H1 (cell line): ENCODE data around the gene TMEM117. TPM values are rescaled to one million over a fixed set of nuclear protein-coding genes. Genes with fewer than 3 reads are reported as not detected.
A peak's percentile ranks its signal among the peaks of the same experiment; 100 is the strongest.

ENCODE experiments used
- CTCF ChIA-PET: fragments of 300-600 bp; sonication (Branson Sonifier 250); formaldehyde crosslinking; loops from one replicate; lab custom pipeline; 2021; ENCODE audit not compliant: partially characterized antibody; lab: Charles Lee
- POLR2A ChIA-PET: fragments of 300-600 bp; sonication (Branson Sonifier 250); formaldehyde crosslinking; loops from one replicate; lab custom pipeline; 2021; ENCODE audit warnings: inconsistent platforms; ENCODE audit not compliant: partially characterized antibody; lab: Charles Lee
- DNase-seq, 2 experiments: peaks; one replicate each; pipeline versions ENCODE4 v3.0.0 to v3.0.0-alpha.2; 2010 to 2022; ENCODE audit warnings: low spot score in 2 of 2, low read depth in 1 of 2, mixed read lengths in 1 of 2
- FAIRE-seq: peaks from 2 replicates; lab custom pipeline; 2011; peaks lifted over from hg19 to GRCh38; lab: Jason Lieb, UNC
- H2AFZ ChIP-seq: 2 replicates; pipeline ENCODE4 v1.8.1; 2012; ENCODE audit warnings: low read length, inconsistent platforms
- H2AK5ac ChIP-seq: 2 replicates; pipeline ENCODE4 v1.6.1; 2013; ENCODE audit warnings: low read depth, low read length
- H2BK120ac ChIP-seq: replicated peaks from 2 replicates; pipeline ENCODE3; 2013; ENCODE audit warnings: low read depth, low read length, inconsistent platforms
- H2BK12ac ChIP-seq: 2 replicates; pipeline ENCODE4 v1.6.1; 2013; ENCODE audit warnings: low read depth, low read length
- H2BK15ac ChIP-seq: 2 replicates; pipeline ENCODE4 v1.6.1; 2013; ENCODE audit warnings: low read length
- H2BK20ac ChIP-seq: 2 replicates; pipeline ENCODE4 v1.6.1; 2013; ENCODE audit warnings: low read length
- H2BK5ac ChIP-seq: 2 replicates; pipeline ENCODE4 v1.6.1; 2013; ENCODE audit warnings: low read depth, low read length
- H3K14ac ChIP-seq: 2 replicates; pipeline ENCODE4 v1.6.1; 2013; ENCODE audit warnings: inconsistent platforms; ENCODE audit not compliant: insufficient read length
- H3K18ac ChIP-seq: 2 replicates; pipeline ENCODE4 v1.6.1; 2013; ENCODE audit warnings: low read length; ENCODE audit errors: extremely low read depth
- H3K23ac ChIP-seq: 2 replicates; pipeline ENCODE4 v1.6.1; 2013; ENCODE audit warnings: inconsistent platforms; ENCODE audit not compliant: insufficient read length
- H3K23me2 ChIP-seq: 2 replicates; pipeline ENCODE4 v1.6.1; 2013; ENCODE audit warnings: low read depth, low read length
- H3K27ac ChIP-seq: 2 replicates; pipeline ENCODE4 v1.6.1; 2011; ENCODE audit warnings: low read depth, low read length, inconsistent platforms
- H3K27me3 ChIP-seq, 4 experiments: replicated peaks in 1 of 4; 1 replicate in 1 of 4; 2 replicates in 3 of 4; pipeline versions ENCODE4 v1.6.1 to v1.8.1; 2011 to 2013; ENCODE audit warnings: low read length in 3 of 4, mild to moderate bottlenecking in 3 of 4, inconsistent platforms in 2 of 4, mixed read lengths in 2 of 4, moderate library complexity in 1 of 4; ENCODE audit not compliant: control insufficient read depth in 3 of 4, insufficient read depth in 3 of 4; ENCODE audit errors: extremely low read depth in 1 of 4
- H3K36me3 ChIP-seq, 4 experiments: 2 replicates each; pipeline versions ENCODE4 v1.6.1 to v1.8.1; 2011 to 2013; ENCODE audit warnings: mild to moderate bottlenecking in 4 of 4, low read length in 3 of 4, moderate library complexity in 2 of 4, control low read depth in 1 of 4, inconsistent platforms in 1 of 4; ENCODE audit not compliant: insufficient read depth in 4 of 4, control insufficient read depth in 2 of 4
- H3K4ac ChIP-seq: replicated peaks from 2 replicates; pipeline ENCODE3; 2013; ENCODE audit warnings: low read length, low read depth, mixed read lengths, inconsistent platforms; ENCODE audit not compliant: insufficient read length
- H3K4me1 ChIP-seq, 4 experiments: replicated peaks in 1 of 4; 1 replicate in 1 of 4; 2 replicates in 3 of 4; pipeline versions ENCODE4 v1.6.1 to v1.8.1; 2011 to 2013; ENCODE audit warnings: low read length in 3 of 4, inconsistent platforms in 2 of 4, mixed read lengths in 1 of 4; ENCODE audit not compliant: insufficient read depth in 4 of 4, control insufficient read depth in 3 of 4
- H3K4me2 ChIP-seq, 2 experiments: 2 replicates each; pipeline versions ENCODE4 v1.6.1 to v1.8.1; 2011 to 2013; ENCODE audit warnings: low read depth in 2 of 2, low read length in 2 of 2, control low read depth in 1 of 2, inconsistent platforms in 1 of 2, mild to moderate bottlenecking in 1 of 2; ENCODE audit not compliant: insufficient read depth in 1 of 2
- H3K4me3 ChIP-seq, 4 experiments: fragments of 200-600, 300-600 bp in 1 of 4; sonication (generic), shearing (Covaris generic), sonication (Bioruptor Twin) in 1 of 4; 2 replicates each; pipeline versions ENCODE4 v1.5.1 to v1.8.1; 2011 to 2016; ENCODE audit warnings: low read length in 4 of 4, low read depth in 3 of 4, control low read depth in 2 of 4, inconsistent platforms in 2 of 4, mild to moderate bottlenecking in 2 of 4, mixed read lengths in 1 of 4, moderate library complexity in 1 of 4; ENCODE audit not compliant: insufficient read depth in 2 of 4; ENCODE audit errors: extremely low read depth in 1 of 4
- H3K56ac ChIP-seq: replicated peaks from 2 replicates; pipeline ENCODE3; 2013; ENCODE audit warnings: low read depth, mild to moderate bottlenecking, mixed read lengths, low read length, inconsistent platforms; ENCODE audit not compliant: insufficient read length
- H3K79me1 ChIP-seq: 2 replicates; pipeline ENCODE4 v1.6.1; 2013; ENCODE audit warnings: low read depth, low read length, control low read depth
- H3K79me2 ChIP-seq, 2 experiments: 2 replicates each; pipeline versions ENCODE4 v1.6.1 to v1.8.1; 2012 to 2013; ENCODE audit warnings: low read length in 2 of 2, mild to moderate bottlenecking in 2 of 2, inconsistent platforms in 1 of 2; ENCODE audit not compliant: insufficient read depth in 2 of 2, control insufficient read depth in 1 of 2
- H3K9ac ChIP-seq, 4 experiments: replicated peaks in 1 of 4; 1 replicate in 1 of 4; 2 replicates in 3 of 4; pipeline versions ENCODE4 v1.6.1 to v1.8.1; 2011 to 2013; ENCODE audit warnings: low read depth in 3 of 4, low read length in 3 of 4, control low read depth in 2 of 4, mild to moderate bottlenecking in 2 of 4, moderate library complexity in 2 of 4, inconsistent platforms in 1 of 4; ENCODE audit errors: extremely low read depth in 1 of 4
- H3K9me3 ChIP-seq, 2 experiments: 2 replicates each; pipeline versions ENCODE4 v1.6.1 to v1.8.1; 2012 to 2013; ENCODE audit warnings: mild to moderate bottlenecking in 2 of 2, moderate library complexity in 2 of 2, control low read depth in 1 of 2, inconsistent platforms in 1 of 2, low read depth in 1 of 2, low read length in 1 of 2, mixed read lengths in 1 of 2; ENCODE audit not compliant: insufficient read depth in 2 of 2
- H4K20me1 ChIP-seq, 2 experiments: replicated peaks in 1 of 2; 2 replicates each; pipeline versions ENCODE3 to v1.8.1; 2011 to 2013; ENCODE audit warnings: inconsistent platforms in 2 of 2, low read length in 2 of 2, mild to moderate bottlenecking in 1 of 2; ENCODE audit not compliant: insufficient read depth in 2 of 2, control insufficient read depth in 1 of 2
- H4K5ac ChIP-seq: 2 replicates; pipeline ENCODE4 v1.6.1; 2013; ENCODE audit warnings: low read length, low read depth, mixed read lengths, inconsistent platforms; ENCODE audit not compliant: insufficient read length
- H4K8ac ChIP-seq: 2 replicates; pipeline ENCODE4 v1.8.0; 2013; ENCODE audit warnings: mild to moderate bottlenecking, moderate library complexity, low read length, inconsistent platforms; ENCODE audit not compliant: insufficient read depth; ENCODE audit errors: extremely low read depth
- H4K91ac ChIP-seq: replicated peaks from 2 replicates; pipeline ENCODE3; 2013; ENCODE audit warnings: low read length, mixed read lengths, inconsistent platforms; ENCODE audit not compliant: insufficient read length
- BACH1 ChIP-seq: IDR thresholded peaks from 2 replicates; pipeline ENCODE4 v1.6.1; 2012; ENCODE audit warnings: low read length, improper control_type of control experiment
- FOSL1 ChIP-seq: IDR thresholded peaks from 2 replicates; pipeline ENCODE4 v1.6.1; 2011; ENCODE audit warnings: mild to moderate bottlenecking, low read depth, low read length, moderate library complexity; ENCODE audit not compliant: insufficient read depth
- TCF12 ChIP-seq: IDR thresholded peaks from 2 replicates; pipeline ENCODE4 v1.6.1; 2011; ENCODE audit warnings: low read depth, mild to moderate bottlenecking, low read length
- WGBS, 2 experiments: shearing (Covaris generic) in 1 of 2; methylation state at CpG; one replicate each; pipeline versions ENCODE4 v1.1.6 to v1.1.7; 2013 to 2015; ENCODE audit warnings: low lambda C conversion rate in 2 of 2, mixed read lengths in 2 of 2, inconsistent platforms in 1 of 2, low coverage in 1 of 2, missing lambda C conversion rate in 1 of 2; ENCODE audit not compliant: insufficient replicate concordance in 2 of 2, insufficient coverage in 1 of 2, insufficient read length in 1 of 2; ENCODE audit errors: extremely low coverage in 1 of 2, missing lambda C conversion rate in 1 of 2; 5-methylcytosine and 5-hydroxymethylcytosine counted together
- polyA plus RNA-seq, 7 experiments: library from polyadenylated mRNA; depleted of rRNA in 3 of 7; stranded (reverse) in 5 of 7; unstranded in 2 of 7; fragments of >200 nt in 5 of 7; fragments of 200-250 nt in 2 of 7; gene quantifications; 1 replicate in 5 of 7; 2 replicates in 1 of 7; 4 replicates in 1 of 7; pipeline versions ENCODE4 v1.2.1 to v1.2.3, GENCODE V29; 2011 to 2013; ENCODE audit warnings: missing spikeins in 2 of 7, mixed read lengths in 2 of 7
- total RNA-seq: library from RNA; stranded (reverse); fragmentation: NEBNext Ultra II Directional; extraction: Animal tissue kit (Norgen Biotek cat#: 25700); gene quantifications from 2 replicates; pipeline ENCODE4 v1.2.1, GENCODE V29; 2021
- TF ChIP-seq, protein P1 (sequence below): IDR thresholded peaks from 2 replicates; pipeline ENCODE4 v1.6.1; 2012; ENCODE audit warnings: inconsistent platforms

The TMEM117 gene
- total and polyA plus RNA-seq, 2 of the 8 experiments (the other 6 are each of a cell fraction or from before 2014, with no cell fraction given): 0.80 to 1.4 TPM

DNA sequence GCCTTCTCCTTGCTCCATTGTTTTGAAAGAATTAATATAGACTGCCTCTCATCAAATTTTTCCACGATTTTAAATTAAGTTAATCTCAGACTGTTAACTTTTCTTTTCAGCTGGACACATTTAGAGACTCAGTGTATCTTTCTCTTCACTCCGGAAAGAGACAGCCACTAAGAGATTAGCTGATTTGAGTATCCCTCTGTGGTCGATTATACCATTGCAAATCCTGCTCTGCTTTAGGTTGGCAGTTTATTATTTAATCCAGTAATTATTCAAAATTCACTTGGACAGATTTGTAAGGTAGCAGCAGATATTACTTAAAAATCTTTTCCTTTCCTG lies 29.2 kb upstream of the TMEM117 start:
- peaks cover 2% of the 10 kb centered on the region; the same call in 1 of the 2 replicates for H3K23me2 ChIP-seq
- H4K8ac ChIP-seq: no peak overlapping the region
- H3K4me3 ChIP-seq: peak overlapping the region; percentile 53 to 98 (median 78)
- peak overlapping the region; percentile 88 for H4K5ac ChIP-seq
- H3K27me3 ChIP-seq: no peaks in the 10 kb centered on the region
- H4K20me1 ChIP-seq: no peaks in the 10 kb centered on the region
- TF ChIP-seq BACH1 (no peak), TCF12 (no peak), FOSL1 (no peak)
- TF ChIP-seq, protein P1, sequence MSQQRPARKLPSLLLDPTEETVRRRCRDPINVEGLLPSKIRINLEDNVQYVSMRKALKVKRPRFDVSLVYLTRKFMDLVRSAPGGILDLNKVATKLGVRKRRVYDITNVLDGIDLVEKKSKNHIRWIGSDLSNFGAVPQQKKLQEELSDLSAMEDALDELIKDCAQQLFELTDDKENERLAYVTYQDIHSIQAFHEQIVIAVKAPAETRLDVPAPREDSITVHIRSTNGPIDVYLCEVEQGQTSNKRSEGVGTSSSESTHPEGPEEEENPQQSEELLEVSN: no peak
- DNase-seq (no peak), FAIRE-seq (no peak)
- H3K23ac ChIP-seq: no peak overlapping the region
- H2AFZ ChIP-seq: peak overlapping the region; percentile 72; the same call in 1 of the 2 replicates
- no peak overlapping the region for H2BK15ac ChIP-seq
- H3K14ac ChIP-seq: no peak overlapping the region
- no peak overlapping the region for H4K91ac ChIP-seq
- no peak overlapping the region for H2BK12ac ChIP-seq
- H3K4me1 ChIP-seq: peaks cover 0 to 3% (median 0%) of the 10 kb centered on the region in 4 experiments; a peak in 1 of 7 replicates
- H3K79me1 ChIP-seq: no peaks in the 10 kb centered on the region
- no peak overlapping the region for H2BK5ac ChIP-seq
- no peak overlapping the region for H3K4ac ChIP-seq
- H3K36me3 ChIP-seq: peaks cover 0 to 20% (median 2%) of the 10 kb centered on the region in 4 experiments; a peak in 2 of 8 replicates
- H2BK120ac ChIP-seq: no peak overlapping the region
- ChIA-PET POLR2A (interaction anchor here (1.2 to 3.3 kb wide), 12 partner anchors 9 to 113 kb away, joined by 3 to 24 read pairs (median 6); partner anchors contain the start of gene TMEM117), CTCF (interaction anchor here (1.0 to 3.9 kb wide), 6 partner anchors 8 to 76 kb away, joined by 3 to 28 read pairs (median 5); no protein-coding TSS in a partner anchor)
- peak overlapping the region; percentile 65 to 71 for H3K4me2 ChIP-seq
- no peaks in the 10 kb centered on the region for H3K9me3 ChIP-seq
- H2BK20ac ChIP-seq: no peak overlapping the region
- H3K27ac ChIP-seq: peak overlapping the region; percentile 87; the same call in 1 of the 2 replicates
- no peak overlapping the region for H3K18ac ChIP-seq
- H3K56ac ChIP-seq: no peak overlapping the region
- H3K79me2 ChIP-seq: peaks cover 0 to 25% of the 10 kb centered on the region in 2 experiments; a peak in 2 of 4 replicates
- 34% methylated on average over 3 of the region's 3 CpGs; no CpG with 5 or more reads in 1 of the 2 experiments for WGBS, 2 experiments
- H2AK5ac ChIP-seq: no peak overlapping the region
- H3K9ac ChIP-seq: peak overlapping the region; percentile 85 to 93 (median 87); a peak in 6 of 7 replicates
